SU-DHL-6 (cell line): ENCODE measurements around the gene GNS.

ENCODE experiments used
- H2AFZ ChIP-seq: fragments of 200-600 bp; sonication (generic); 2 replicates; pipeline ENCODE4 v1.6.1; 2014; ENCODE audit warnings: low read depth, mild to moderate bottlenecking, moderate library complexity, mixed read lengths, antibody characterized with exemption, low read length; ENCODE audit not compliant: severe bottlenecking
- H3F3A ChIP-seq: fragments of 200-600 bp; shearing (Covaris generic); 2 replicates; pipeline ENCODE4 v1.6.0; 2016; ENCODE audit warnings: antibody characterized with exemption, mild to moderate bottlenecking; ENCODE audit not compliant: insufficient read depth
- H3K27ac ChIP-seq: fragments of 200-600 bp; sonication (generic); 2 replicates; pipeline ENCODE4 v1.5.1; 2016; ENCODE audit warnings: low read depth, mild to moderate bottlenecking, low read length, moderate library complexity, mixed read lengths
- H3K27me3 ChIP-seq: fragments of 200-600 bp; sonication (generic), shearing (Covaris generic); 2 replicates; pipeline ENCODE4 v1.6.0; 2014; ENCODE audit warnings: mild to moderate bottlenecking, low read length
- H3K36me3 ChIP-seq: fragments of 200-600 bp; sonication (generic); 2 replicates; pipeline ENCODE4 v1.6.1; 2014; ENCODE audit warnings: mild to moderate bottlenecking, low read length, mixed read lengths
- H3K4me2 ChIP-seq: fragments of 300-600, 200-600 bp; shearing (Covaris generic), sonication (generic); 2 replicates; pipeline ENCODE4 v1.6.0; 2014; ENCODE audit warnings: low read length, low read depth, mild to moderate bottlenecking; ENCODE audit not compliant: poor library complexity, severe bottlenecking
- H3K4me3 ChIP-seq: fragments of 200-600 bp; sonication (generic); 2 replicates; pipeline ENCODE4 v1.5.1; 2014; ENCODE audit warnings: antibody characterized with exemption, low read length, mild to moderate bottlenecking, mixed read lengths; ENCODE audit not compliant: insufficient read depth, poor library complexity, severe bottlenecking
- H3K79me2 ChIP-seq: fragments of 200-600 bp; sonication (generic); 2 replicates; pipeline ENCODE4 v1.6.1; 2014; ENCODE audit warnings: mild to moderate bottlenecking, low read length, moderate library complexity; ENCODE audit not compliant: insufficient read depth
- H3K9ac ChIP-seq: fragments of 200-600 bp; sonication (generic); 2 replicates; pipeline ENCODE4 v1.7.0; 2014; ENCODE audit warnings: mild to moderate bottlenecking, low read length
- H3K9me2 ChIP-seq: fragments of 200-600 bp; sonication (generic); replicated peaks from 2 replicates; pipeline ENCODE4 v1.6.1; 2014; ENCODE audit warnings: low read length; ENCODE audit not compliant: insufficient read depth
- H3K9me3 ChIP-seq: fragments of 200-600 bp; sonication (generic); 2 replicates; pipeline ENCODE4 v1.6.1; 2014; ENCODE audit warnings: low read length, mixed read lengths; ENCODE audit not compliant: insufficient read depth
- H4K20me1 ChIP-seq: fragments of 200-600 bp; sonication (generic); 2 replicates; pipeline ENCODE4 v1.6.1; 2014; ENCODE audit warnings: low read depth, mild to moderate bottlenecking, antibody characterized with exemption, low read length, moderate library complexity, mixed read lengths
- EZH2phosphoT487 ChIP-seq: fragments of 200-600 bp; sonication (generic), shearing (Covaris generic); conservative IDR thresholded peaks from 2 replicates; pipeline ENCODE4 v1.6.1; 2018; ENCODE audit warnings: mild to moderate bottlenecking, antibody characterized with exemption, low read length, moderate library complexity, mixed read lengths
- TF ChIP-seq, protein P1 (sequence below): fragments of 200-600 bp; sonication (generic); IDR thresholded peaks from one replicate; pipeline ENCODE4 v1.5.1; 2017; ENCODE audit warnings: antibody characterized with exemption, mild to moderate bottlenecking, low read length, moderate library complexity; ENCODE audit not compliant: insufficient read depth, poor library complexity, severe bottlenecking

Gene GNS

DNA sequence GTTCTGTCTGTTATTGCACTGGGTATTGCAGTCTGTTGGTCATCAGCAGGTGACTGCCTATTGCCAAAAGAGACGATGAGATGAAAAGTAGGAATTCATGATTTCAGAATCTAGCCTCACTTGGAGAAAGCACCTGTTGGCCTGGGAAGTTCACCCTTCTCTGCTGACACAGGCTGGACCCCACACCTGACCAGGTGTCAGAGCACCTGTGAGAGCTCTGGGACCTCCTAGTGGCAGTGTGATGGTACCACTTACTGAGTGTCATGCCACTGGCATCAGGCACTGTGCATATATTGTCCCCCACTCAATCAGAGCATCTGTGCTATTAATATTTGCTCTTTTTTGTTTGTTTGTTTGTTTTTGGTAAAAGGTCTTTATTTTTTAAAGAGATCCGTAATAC lies 81.0 kb downstream of the GNS start:
- Histone ChIP-seq H3K27ac (no peak overlapping the region), H3K9me2 (no peaks in the 10 kb centered on the region), H3F3A (no peaks in the 10 kb centered on the region; the same call in 1 of the 2 replicates), H2AFZ (no peak overlapping the region), H3K36me3 (no peaks in the 10 kb centered on the region), H3K79me2 (peaks cover 66% of the 10 kb centered on the region), H3K4me3 (no peak overlapping the region), H3K9ac (no peak overlapping the region), H4K20me1 (peaks cover 3% of the 10 kb centered on the region; the same call in 1 of the 2 replicates), H3K9me3 (no peaks in the 10 kb centered on the region), H3K4me2 (no peak overlapping the region), H3K27me3 (no peaks in the 10 kb centered on the region)
- no peak for TF ChIP-seq EZH2phosphoT487
- TF ChIP-seq, protein P1, sequence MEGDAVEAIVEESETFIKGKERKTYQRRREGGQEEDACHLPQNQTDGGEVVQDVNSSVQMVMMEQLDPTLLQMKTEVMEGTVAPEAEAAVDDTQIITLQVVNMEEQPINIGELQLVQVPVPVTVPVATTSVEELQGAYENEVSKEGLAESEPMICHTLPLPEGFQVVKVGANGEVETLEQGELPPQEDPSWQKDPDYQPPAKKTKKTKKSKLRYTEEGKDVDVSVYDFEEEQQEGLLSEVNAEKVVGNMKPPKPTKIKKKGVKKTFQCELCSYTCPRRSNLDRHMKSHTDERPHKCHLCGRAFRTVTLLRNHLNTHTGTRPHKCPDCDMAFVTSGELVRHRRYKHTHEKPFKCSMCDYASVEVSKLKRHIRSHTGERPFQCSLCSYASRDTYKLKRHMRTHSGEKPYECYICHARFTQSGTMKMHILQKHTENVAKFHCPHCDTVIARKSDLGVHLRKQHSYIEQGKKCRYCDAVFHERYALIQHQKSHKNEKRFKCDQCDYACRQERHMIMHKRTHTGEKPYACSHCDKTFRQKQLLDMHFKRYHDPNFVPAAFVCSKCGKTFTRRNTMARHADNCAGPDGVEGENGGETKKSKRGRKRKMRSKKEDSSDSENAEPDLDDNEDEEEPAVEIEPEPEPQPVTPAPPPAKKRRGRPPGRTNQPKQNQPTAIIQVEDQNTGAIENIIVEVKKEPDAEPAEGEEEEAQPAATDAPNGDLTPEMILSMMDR: no peak

DNA sequence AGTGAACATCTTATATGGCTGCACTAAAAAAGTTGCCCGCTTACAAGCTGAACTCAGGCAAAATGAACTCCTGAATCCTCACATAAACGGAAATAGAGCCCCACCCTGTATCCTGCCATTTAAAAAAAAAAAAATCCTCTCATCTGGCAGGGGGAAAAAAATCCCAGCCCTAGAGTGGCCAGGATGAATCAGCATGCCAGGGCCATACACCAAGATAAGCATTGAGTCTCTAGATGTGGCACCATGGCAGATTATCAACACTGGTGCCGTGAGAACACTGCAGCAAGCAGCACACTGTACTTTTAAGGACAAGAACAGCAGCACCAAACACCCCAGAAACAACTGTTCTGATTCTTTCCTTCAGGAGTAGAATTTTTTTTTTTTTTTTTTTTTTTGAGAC lies 83.4 kb downstream of the GNS start:
- Histone ChIP-seq H3F3A (no peaks in the 10 kb centered on the region; the same call in 1 of the 2 replicates), H3K36me3 (no peaks in the 10 kb centered on the region), H3K27me3 (no peaks in the 10 kb centered on the region), H3K4me2 (no peak overlapping the region), H3K9me3 (no peaks in the 10 kb centered on the region), H3K9ac (no peak overlapping the region), H2AFZ (no peak overlapping the region), H3K27ac (no peak overlapping the region), H3K4me3 (no peak overlapping the region), H3K9me2 (no peaks in the 10 kb centered on the region), H3K79me2 (peaks cover 56% of the 10 kb centered on the region), H4K20me1 (0 out of 2 replicates have a peak, but pooled peaks cover 3% of the 10 kb centered on the region)
- TF ChIP-seq, protein P1: no peak
- no peak for TF ChIP-seq EZH2phosphoT487

DNA sequence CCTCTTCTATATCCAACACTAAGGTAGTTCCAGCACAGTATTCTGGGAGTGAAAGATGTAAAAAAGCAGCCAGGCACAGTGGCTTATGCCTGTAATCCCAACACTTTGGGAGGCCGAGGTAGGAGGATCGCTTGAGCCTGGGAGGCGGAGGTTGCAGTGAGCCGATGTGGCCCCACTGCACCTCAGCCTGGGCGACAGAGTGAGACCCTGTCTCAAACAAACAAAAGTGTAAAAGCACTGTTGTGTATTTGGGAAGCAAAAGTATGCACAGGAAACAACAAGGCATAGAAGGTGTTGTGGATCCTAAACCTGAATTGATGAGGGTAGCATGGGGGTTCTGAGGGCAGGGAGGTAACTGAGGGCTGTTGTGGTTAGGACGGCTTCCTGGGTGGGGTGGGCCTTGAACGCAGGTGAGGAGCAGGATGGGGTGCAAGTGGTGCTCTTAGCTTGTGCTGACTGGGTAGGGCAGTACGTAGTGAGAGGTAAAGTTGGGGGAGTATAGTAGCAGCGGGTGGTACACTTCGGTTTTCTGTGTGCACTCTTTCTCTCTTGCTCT lies 84.8 kb downstream of the GNS start:
- H3K27me3 ChIP-seq: no peaks in the 10 kb centered on the region
- no peak overlapping the region for H3K27ac ChIP-seq
- H3K79me2 ChIP-seq: peaks cover 58% of the 10 kb centered on the region
- no peak overlapping the region for H3K9ac ChIP-seq
- H4K20me1 ChIP-seq: 0 out of 2 replicates have a peak, but pooled peaks cover 3% of the 10 kb centered on the region
- H3K4me3 ChIP-seq: no peak overlapping the region
- no peaks in the 10 kb centered on the region for H3K9me3 ChIP-seq
- no peaks in the 10 kb centered on the region; the same call in 1 of the 2 replicates for H3F3A ChIP-seq
- TF ChIP-seq, protein P1: no peak
- TF ChIP-seq EZH2phosphoT487: no peak
- H3K4me2 ChIP-seq: no peak overlapping the region
- H3K9me2 ChIP-seq: no peaks in the 10 kb centered on the region
- H2AFZ ChIP-seq: no peak overlapping the region
- no peaks in the 10 kb centered on the region for H3K36me3 ChIP-seq
